ENCODE measurements around the gene SUPT20HL2.

SUPT20HL2 gene

GRCh38 chrX:24271262-24271661 lies 42.6 kb downstream of the SUPT20HL2 start:
- in situ Hi-C loops (cut with MboI; ENCODE audit: low pct_unique_long_range_greater_than_20kb, low sequenced_read_pairs, unreplicated experiment) = no loop called here
- DNase-seq (ENCODE audit: low spot score) = no peak
- TF ChIP-seq CTCF (IDR thresholded peaks at IDR 0.05; ENCODE audit: extremely low read depth, insufficient read depth, missing control alignments) = no peak

GRCh38 chrX:24268786-24269185 lies 45.1 kb downstream of the SUPT20HL2 start:
- no peak for DNase-seq (ENCODE audit: low spot score)
- no peak for TF ChIP-seq CTCF (IDR thresholded peaks at IDR 0.05; ENCODE audit: extremely low read depth, insufficient read depth, missing control alignments)
- in situ Hi-C loops (cut with MboI; ENCODE audit: low pct_unique_long_range_greater_than_20kb, low sequenced_read_pairs, unreplicated experiment) = no loop called here

DNA sequence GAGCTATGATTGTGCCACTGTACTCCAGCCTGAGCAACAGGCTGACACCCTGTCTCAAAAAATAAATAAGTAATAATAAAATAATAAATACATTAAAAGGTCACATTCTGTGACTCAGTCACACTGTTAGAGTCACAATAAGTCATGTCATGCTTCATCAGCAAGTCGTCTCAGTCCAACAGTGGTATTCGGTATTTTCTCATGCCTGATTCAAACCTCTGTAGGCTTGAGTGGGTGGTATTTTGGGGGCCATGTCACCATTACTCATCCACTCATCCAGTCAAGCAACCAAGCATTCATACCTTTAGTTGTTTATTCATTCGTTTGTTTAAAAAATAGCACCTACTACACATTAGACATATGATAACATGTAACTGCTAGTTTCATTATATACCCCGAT lies 46.9 kb downstream of the SUPT20HL2 start:
- in situ Hi-C loops (cut with MboI; ENCODE audit: low pct_unique_long_range_greater_than_20kb, low sequenced_read_pairs, unreplicated experiment) = no loop called here
- TF ChIP-seq CTCF (IDR thresholded peaks at IDR 0.05; ENCODE audit: extremely low read depth, insufficient read depth, missing control alignments) = no peak
- no peak for DNase-seq (ENCODE audit: low spot score)

GRCh38 chrX:24264383-24264782 lies 49.5 kb downstream of the SUPT20HL2 start:
- TF ChIP-seq CTCF (IDR thresholded peaks at IDR 0.05; ENCODE audit: extremely low read depth, insufficient read depth, missing control alignments) = no peak
- DNase-seq (ENCODE audit: low spot score) = no peak
- in situ Hi-C loops (cut with MboI; ENCODE audit: low pct_unique_long_range_greater_than_20kb, low sequenced_read_pairs, unreplicated experiment) = no loop called here

DNA sequence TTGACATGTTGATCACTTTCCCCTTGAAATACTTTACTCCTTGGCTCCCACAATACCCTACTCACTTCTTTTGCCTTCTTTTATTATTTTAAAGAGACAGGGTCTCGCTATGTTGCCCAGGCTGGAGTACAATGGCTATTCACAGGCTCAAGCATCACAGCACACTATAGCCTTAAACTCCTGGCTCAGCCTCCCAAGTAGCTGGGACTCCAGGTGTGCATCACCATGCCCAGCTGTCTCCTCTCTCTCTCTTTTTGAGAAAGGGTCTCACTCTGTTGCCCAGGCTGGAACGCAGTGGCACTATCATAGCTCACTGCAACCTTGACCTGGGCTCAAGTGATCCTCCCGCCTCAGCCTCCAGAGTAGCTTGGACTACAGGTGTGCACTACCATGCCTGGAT lies 51.6 kb downstream of the SUPT20HL2 start:
- in situ Hi-C loops (cut with MboI; ENCODE audit: low pct_unique_long_range_greater_than_20kb, low sequenced_read_pairs, unreplicated experiment) = no loop called here
- no peak for TF ChIP-seq CTCF (IDR thresholded peaks at IDR 0.05; ENCODE audit: extremely low read depth, insufficient read depth, missing control alignments)
- no peak for DNase-seq (ENCODE audit: low spot score)
